ENCODE data around the gene LMAN1L.
A peak's percentile ranks its signal among the peaks of the same experiment; 100 is the strongest.

Gene LMAN1L

GRCh38 chr15:74863239-74864056 is 50.8 kb downstream of the LMAN1L start:
- no peak for DNase-seq

GRCh38 chr15:74864296-74864695 is 51.7 kb downstream of the LMAN1L start:
- DNase-seq, result no peak

- DNase-seq, result no peak
Observed at GRCh38 chr15:74865316-74865715, 52.7 kb downstream of the LMAN1L start.

GRCh38 chr15:74866090-74866489 is 53.5 kb downstream of the LMAN1L start:
- DNase-seq, result peak; percentile 46

GRCh38 chr15:74867466-74868038 is 54.9 kb downstream of the LMAN1L start:
- DNase-seq, result no peak

GRCh38 chr15:74868059-74868458 is 55.4 kb downstream of the LMAN1L start:
- DNase-seq, result no peak

GRCh38 chr15:74869372-74869725 is 56.7 kb downstream of the LMAN1L start:
- no peak for DNase-seq

GRCh38 chr15:74869726-74870407 is 57.2 kb downstream of the LMAN1L start:
- DNase-seq, result no peak

GRCh38 chr15:74870436-74871215 is 58.0 kb downstream of the LMAN1L start:
- DNase-seq, result no peak

- DNase-seq, result no peak
Observed at GRCh38 chr15:74872702-74873035, 60.0 kb downstream of the LMAN1L start.

- peak; percentile 92 for DNase-seq
Observed at GRCh38 chr15:74873036-74873755, 60.6 kb downstream of the LMAN1L start, which contains the start of gene SCAMP2. Gene SCAMP2 (minus strand): TSS chr15:74873365. CDS start chr15:74873255, 110 bp downstream.

GRCh38 chr15:74873756-74874424 is 61.3 kb downstream of the LMAN1L start:
- no peak for DNase-seq

All from T1000 (cell line).